Testis (tissue), 2 donors: ENCODE results near the gene GLCCI1.

Source experiments
- CTCF ChIP-seq, 3 experiments: fragments of 450-650 bp in 2 of 3; fragments of 200-600 bp in 1 of 3; sonication (generic) in 1 of 3; IDR thresholded peaks; one replicate each; pipeline ENCODE4 v1.5.1; 2016 to 2019; ENCODE audit warnings: antibody characterized with exemption in 3 of 3, mild to moderate bottlenecking in 2 of 3, moderate library complexity in 1 of 3
- POLR2A ChIP-seq: fragments of 450-650 bp; IDR thresholded peaks from one replicate; pipeline ENCODE4 v1.6.1; 2017; ENCODE audit warnings: antibody characterized with exemption, mild to moderate bottlenecking, moderate library complexity

DNA sequence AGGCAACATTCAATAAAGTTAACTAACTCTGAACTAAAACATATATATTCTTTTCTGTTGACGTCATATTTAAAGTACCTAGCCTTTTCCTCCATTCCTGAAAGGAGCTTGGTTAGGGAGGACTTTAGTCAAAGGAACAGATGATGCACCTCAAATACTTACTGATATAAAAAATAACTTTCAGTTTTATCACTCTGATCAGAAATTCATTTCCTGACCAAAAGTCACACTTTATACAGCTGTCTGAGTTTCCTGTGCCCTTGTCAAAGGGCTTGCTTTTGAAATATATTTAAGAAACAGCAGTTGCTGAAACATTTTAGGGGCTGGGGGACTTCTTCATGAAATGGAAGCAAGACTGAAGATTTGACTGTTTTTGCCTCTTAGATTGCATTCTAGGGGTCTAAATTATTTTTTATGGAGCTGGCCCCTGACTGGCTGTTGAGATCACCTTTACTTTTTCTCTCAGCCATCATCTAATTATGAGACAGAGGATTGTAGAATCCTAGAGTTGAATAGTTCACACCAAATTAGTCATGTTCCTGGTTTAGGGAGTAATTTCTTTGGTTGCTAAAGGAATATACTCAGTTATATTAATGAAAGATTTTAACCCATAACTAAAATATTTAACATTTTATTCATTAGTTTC, 46.6 kb downstream of the GLCCI1 start:
- TF ChIP-seq CTCF (IDR thresholded peaks at IDR 0.05) (no peak), POLR2A (no peak)
